Cortex of kidney (tissue), 1 donor: ENCODE data around the gene LSM7.

Experiments used
- DNase-seq: peaks from one replicate; lab custom pipeline; 2025; lab: John Stamatoyannopoulos, UW

LSM7 gene

GRCh38 chr19:2278459-2279158, 49.8 kb downstream of the LSM7 start:
- DNase-seq, result no peak

DNA sequence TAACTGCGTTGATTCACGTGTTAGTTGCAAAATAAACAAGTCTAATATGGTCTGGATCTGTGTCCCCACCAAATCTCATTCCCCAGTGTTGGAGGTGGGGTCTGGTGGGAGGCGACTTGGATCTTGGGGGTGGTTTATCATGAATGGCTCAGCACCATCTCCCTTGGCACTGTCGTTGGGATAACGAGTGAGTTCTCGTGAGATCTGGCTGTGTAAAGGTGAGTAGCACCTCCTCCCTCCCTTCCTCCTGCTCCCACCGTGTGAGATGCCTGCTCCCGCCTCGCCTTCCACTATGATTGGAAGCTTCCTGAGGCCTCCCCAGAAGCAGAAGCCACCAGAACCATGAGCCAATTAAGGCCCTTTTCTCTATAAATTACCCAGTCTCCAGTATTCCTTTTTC, 51.2 kb downstream of the LSM7 start:
- no peak for DNase-seq

- DNase-seq, result no peak
Measured at GRCh38 chr19:2276429-2276986, 51.9 kb downstream of the LSM7 start.

DNA sequence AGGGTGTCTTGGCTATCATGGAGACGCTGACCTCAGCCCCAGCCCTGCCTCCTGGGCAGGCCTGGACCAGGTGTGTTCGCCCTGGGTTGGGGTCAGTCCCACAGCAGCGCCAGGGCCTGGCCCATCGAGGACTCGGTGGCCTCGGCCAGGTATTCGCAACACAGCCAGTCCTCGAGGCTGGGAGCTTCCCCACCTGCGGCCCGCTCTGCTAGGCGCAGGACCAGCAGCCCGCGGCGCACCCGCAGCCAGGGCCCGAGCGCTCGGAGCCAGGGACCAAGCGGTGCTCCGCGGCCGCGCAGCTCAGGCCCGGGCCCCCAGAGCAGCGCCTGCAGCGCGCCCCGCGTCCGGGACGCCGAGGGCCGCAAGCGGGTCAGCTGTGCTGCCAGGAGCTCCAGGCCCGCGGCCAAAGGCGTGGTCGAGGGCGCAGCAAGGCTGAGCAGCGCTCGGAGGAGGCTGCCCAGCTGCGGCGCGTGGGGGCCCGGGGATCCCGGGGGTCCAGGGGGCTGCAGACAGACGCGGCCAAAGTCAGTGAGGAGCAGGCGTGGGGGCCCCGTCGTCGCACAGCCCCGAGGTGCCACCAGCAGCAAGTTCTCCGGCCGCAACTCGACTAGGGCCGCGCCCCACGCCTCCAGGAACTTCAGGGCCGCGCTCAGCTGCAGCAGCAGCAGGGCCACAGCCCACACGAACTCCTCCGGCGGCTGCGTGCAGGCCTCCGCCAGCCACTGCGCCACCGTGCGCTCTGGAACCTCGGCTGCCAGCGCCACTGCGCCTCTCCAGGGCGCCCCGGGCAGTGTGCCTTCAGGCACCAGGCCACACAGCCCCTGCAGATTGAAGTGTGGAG, 52.6 kb downstream of the LSM7 start:
- DNase-seq, result no peak

- no peak for DNase-seq
Measured at GRCh38 chr19:2274931-2275535, 53.4 kb downstream of the LSM7 start.

- DNase-seq, result no peak
Measured at GRCh38 chr19:2274185-2274711, 54.1 kb downstream of the LSM7 start.

- no peak for DNase-seq
Measured at GRCh38 chr19:2273356-2274184, 54.8 kb downstream of the LSM7 start.
